ENCODE data around the gene WASF2. TPM values are rescaled to one million over a fixed set of nuclear protein-coding genes. Genes with fewer than 3 reads are reported as not detected.
A peak's percentile ranks its signal among the peaks of the same experiment; 100 is the strongest.

WASF2 gene
- total RNA-seq, 1 donor from 2014 or later: 109 TPM

DNA sequence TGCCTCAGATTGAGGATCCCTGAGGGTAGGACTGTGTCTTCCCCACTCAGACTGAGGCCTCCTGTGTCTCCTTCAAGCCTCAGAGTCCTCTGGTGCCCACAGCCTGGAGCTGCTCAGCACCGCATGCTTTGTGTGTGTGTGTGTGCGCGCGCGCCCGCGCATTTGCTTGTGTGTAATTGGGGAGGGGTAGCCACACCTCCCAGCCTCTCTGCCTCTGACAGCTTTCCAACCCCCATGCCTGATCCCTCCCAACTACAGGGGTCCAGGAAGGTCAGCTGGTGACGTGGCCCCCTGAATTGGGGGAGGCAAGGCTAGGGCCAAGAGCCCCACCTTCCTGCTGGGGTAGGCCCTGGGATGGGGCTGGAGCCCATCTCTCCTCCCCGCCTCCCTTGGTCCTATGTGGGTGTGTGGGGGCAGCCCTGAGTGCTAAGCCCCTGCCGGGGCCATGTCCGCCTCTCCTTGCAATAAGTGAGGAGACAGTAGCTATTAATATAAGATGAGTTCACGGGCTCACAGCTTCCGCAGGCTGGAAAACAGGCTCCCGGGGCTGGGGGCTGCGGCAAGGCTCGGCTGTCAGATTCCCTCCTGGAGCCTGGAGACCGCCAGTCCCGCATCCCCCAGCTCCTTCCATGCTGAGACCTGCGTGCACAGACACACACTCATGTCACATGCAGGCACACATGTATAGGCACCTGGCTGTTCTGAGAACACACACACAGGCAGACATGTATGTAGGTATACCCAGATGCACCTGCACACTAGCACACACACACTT lies 90.5 kb downstream of the WASF2 start:
- no peak for DNase-seq (ENCODE audit: low spot score)
- Mint-ChIP-seq H3K27me3 (ENCODE audit: insufficient read depth) (no peaks in the 10 kb centered on the region), H3K4me3 (no peak overlapping the region), H3K27ac (no peak overlapping the region), H3K9me3 (no peaks in the 10 kb centered on the region), H3K4me1 (ENCODE audit: low read depth) (peaks cover 6% of the 10 kb centered on the region), H3K36me3 (ENCODE audit: low read depth) (peaks cover 6% of the 10 kb centered on the region)
- intact Hi-C loops (cut with micrococcal nuclease): loop anchor here (10.0 kb wide), 1 partner anchor 285 kb away; no protein-coding TSS in a partner anchor

DNA sequence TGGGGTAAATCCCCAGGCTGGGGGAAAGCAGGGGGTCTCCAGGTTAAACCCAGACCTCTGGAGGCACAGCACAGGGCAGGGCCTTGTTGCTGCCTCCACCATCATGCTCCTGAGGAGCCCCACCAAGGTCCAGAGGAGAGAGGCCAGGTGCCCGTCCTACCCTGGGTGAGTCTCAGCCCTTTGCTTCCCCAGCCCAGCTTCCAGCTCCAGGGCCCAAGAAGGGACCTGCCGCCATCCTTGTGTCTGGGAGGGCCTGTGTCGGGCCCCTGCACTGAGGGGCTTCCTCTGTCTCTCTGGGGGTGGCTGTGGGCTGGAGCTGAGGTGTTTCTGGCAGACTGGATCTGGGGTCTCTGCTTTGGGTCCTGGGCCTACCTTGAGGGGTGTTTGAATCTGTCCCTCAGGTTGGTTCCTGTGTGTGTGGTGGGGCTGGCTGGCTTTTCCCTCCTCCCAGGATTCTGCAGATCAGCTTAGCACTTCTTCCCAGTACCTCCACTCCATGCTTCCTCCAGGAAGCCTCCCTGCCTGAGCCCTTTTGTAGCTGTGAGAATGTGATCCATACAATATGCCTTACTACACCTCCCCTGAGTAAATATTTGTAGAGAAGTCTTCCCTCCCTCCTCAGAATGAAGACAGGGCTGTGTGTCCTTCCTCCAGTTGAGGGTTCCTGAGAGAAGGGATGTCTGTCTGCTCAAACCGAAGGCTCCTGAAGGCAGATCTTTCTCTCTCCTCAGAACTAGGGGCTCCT lies 91.4 kb downstream of the WASF2 start:
- no peaks in the 10 kb centered on the region for H3K9me3 Mint-ChIP-seq
- no peaks in the 10 kb centered on the region for H3K27me3 Mint-ChIP-seq (ENCODE audit: insufficient read depth)
- no peaks in the 10 kb centered on the region for H3K36me3 Mint-ChIP-seq (ENCODE audit: low read depth)
- no peaks in the 10 kb centered on the region for H3K4me1 Mint-ChIP-seq (ENCODE audit: low read depth)
- no peak overlapping the region for H3K4me3 Mint-ChIP-seq
- intact Hi-C loops (cut with micrococcal nuclease): loop anchor here (10.0 kb wide), 1 partner anchor 284 kb away; no protein-coding TSS in a partner anchor
- no peak for DNase-seq (ENCODE audit: low spot score)
- peak overlapping the region; percentile 43 for H3K27ac Mint-ChIP-seq

DNA sequence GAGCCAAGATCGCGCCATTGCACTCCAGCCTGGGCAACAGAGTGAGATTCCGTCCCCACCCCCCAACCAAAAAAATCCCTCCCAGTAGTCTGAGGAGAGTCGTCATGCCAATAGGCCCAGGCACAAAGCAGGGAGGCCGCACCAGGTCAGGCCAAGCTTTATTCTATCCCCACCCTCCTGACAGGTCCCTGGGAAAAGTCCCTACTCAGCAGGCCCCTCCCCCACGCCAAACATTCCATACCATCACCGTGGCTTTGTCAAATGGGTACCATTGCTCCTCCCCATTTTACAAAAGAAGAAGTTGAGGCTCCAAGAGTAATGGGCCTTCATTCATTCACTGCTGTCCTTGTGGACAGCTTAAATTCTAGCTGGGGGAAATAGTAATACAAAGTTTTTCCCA lies 92.2 kb downstream of the WASF2 start:
- H3K36me3 Mint-ChIP-seq (ENCODE audit: low read depth): no peaks in the 10 kb centered on the region
- H3K27ac Mint-ChIP-seq: no peak overlapping the region
- no peak for DNase-seq (ENCODE audit: low spot score)
- no peaks in the 10 kb centered on the region for H3K4me1 Mint-ChIP-seq (ENCODE audit: low read depth)
- no peaks in the 10 kb centered on the region for H3K9me3 Mint-ChIP-seq
- H3K27me3 Mint-ChIP-seq (ENCODE audit: insufficient read depth): peaks cover 2% of the 10 kb centered on the region
- intact Hi-C loops (cut with micrococcal nuclease): loop anchor here (10.0 kb wide), 1 partner anchor 283 kb away; no protein-coding TSS in a partner anchor
- H3K4me3 Mint-ChIP-seq: no peak overlapping the region

DNA sequence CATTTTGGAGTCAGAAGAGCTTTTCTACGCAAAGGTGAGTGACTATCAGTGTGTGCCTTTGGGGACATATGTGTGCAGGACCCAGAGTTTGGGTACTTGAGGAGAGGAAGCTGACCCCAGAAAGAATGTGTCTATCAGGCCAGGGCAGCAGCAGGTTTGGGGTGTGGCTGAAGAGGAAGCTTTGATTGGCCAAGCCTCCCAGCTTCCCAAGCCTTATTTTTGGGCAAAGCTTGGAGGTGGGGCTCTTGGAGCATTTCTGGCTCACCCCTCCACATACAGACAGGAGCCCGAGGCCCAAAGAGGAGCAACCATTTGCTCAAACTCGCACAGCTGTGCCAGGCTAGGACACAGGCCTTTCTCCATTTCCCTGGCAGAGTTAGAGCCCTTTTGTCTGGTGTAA lies 92.9 kb downstream of the WASF2 start:
- no peaks in the 10 kb centered on the region for H3K36me3 Mint-ChIP-seq (ENCODE audit: low read depth)
- H3K4me1 Mint-ChIP-seq (ENCODE audit: low read depth): peaks cover 3% of the 10 kb centered on the region
- intact Hi-C loops (cut with micrococcal nuclease): loop anchor here (10.0 kb wide), 1 partner anchor 282 kb away; no protein-coding TSS in a partner anchor

DNA sequence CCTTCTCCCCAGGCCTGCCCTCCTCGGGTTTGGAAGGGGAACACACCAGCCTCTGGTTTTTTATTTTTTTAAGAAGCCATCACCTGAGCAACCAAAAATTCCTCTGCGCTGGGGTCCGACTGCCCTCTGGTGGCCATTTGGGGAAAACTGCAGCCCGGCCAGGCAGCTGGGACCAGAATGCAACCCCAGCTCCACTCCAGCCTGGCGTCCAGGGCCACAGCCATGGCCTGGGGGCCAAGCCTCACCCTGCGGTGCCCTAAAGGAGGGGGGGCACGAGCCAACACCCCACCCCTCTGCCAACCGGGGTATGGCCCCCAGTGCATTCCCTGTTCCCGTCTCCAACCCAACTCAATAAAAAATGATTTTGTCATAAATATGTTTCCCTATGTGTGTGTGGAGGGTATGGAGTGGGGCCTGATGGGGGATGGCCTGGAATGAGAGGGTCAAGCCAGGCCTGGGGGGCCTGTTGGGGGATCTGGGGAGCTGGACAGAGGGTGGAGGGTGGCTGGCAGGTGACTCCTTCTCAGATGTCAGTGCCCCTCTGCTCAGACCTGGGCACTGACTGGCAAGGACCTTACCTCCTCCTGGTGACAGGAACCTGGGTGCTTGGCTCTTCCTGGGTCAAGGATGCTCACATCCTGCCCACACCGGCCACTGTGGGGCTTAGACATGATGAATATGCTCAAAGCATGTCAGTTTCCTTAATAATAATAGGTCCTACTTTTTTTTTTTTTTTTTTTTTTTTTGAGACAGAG lies 94.3 kb downstream of the WASF2 start:
- no peak overlapping the region for H3K27ac Mint-ChIP-seq
- intact Hi-C loops (cut with micrococcal nuclease): loop anchor here (1.0 to 10.0 kb wide), 4 partner anchors 38 to 281 kb away; no protein-coding TSS in a partner anchor
- no peaks in the 10 kb centered on the region for H3K9me3 Mint-ChIP-seq
- H3K4me1 Mint-ChIP-seq (ENCODE audit: low read depth): peaks cover 8% of the 10 kb centered on the region
- H3K27me3 Mint-ChIP-seq (ENCODE audit: insufficient read depth): peaks cover 5% of the 10 kb centered on the region
- DNase-seq (ENCODE audit: low spot score): peak; percentile 74
- no peaks in the 10 kb centered on the region for H3K36me3 Mint-ChIP-seq (ENCODE audit: low read depth)
- no peak overlapping the region for H3K4me3 Mint-ChIP-seq

More for the DNA sequence above, 92.9 kb downstream of the WASF2 start:
- H3K27me3 Mint-ChIP-seq (ENCODE audit: insufficient read depth): peaks cover 3% of the 10 kb centered on the region
- no peak overlapping the region for H3K27ac Mint-ChIP-seq
- no peaks in the 10 kb centered on the region for H3K9me3 Mint-ChIP-seq
- H3K4me3 Mint-ChIP-seq: no peak overlapping the region
- no peak for DNase-seq (ENCODE audit: low spot score)

DNA sequence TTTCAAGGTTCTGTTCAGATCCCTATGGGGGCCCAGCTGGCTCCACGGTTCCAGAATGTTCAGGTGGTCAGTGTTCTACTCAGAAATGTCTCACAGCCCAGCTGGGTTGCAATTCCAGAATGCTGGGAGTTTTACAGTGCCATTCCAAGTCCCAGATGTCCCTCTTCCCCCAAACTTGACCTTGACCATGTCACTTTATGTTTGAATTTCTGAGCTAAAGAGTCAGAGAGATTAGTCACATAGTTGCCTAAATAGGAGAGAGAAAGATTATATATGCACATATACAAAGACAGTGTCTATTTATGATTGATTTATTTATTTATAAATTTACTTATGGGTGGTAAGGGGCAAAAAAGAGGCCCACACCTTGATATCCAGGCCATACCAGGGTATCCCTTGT lies 95.0 kb downstream of the WASF2 start:
- DNase-seq (ENCODE audit: low spot score): no peak
- H3K9me3 Mint-ChIP-seq: no peaks in the 10 kb centered on the region
- no peak overlapping the region for H3K27ac Mint-ChIP-seq
- peaks cover 8% of the 10 kb centered on the region for H3K4me1 Mint-ChIP-seq (ENCODE audit: low read depth)
- H3K4me3 Mint-ChIP-seq: peak overlapping the region; percentile 11
- H3K27me3 Mint-ChIP-seq (ENCODE audit: insufficient read depth): peaks cover 7% of the 10 kb centered on the region
- H3K36me3 Mint-ChIP-seq (ENCODE audit: low read depth): no peaks in the 10 kb centered on the region
- intact Hi-C loops (cut with micrococcal nuclease): loop anchor here (1.0 to 10.0 kb wide), 4 partner anchors 38 to 280 kb away; no protein-coding TSS in a partner anchor

DNA sequence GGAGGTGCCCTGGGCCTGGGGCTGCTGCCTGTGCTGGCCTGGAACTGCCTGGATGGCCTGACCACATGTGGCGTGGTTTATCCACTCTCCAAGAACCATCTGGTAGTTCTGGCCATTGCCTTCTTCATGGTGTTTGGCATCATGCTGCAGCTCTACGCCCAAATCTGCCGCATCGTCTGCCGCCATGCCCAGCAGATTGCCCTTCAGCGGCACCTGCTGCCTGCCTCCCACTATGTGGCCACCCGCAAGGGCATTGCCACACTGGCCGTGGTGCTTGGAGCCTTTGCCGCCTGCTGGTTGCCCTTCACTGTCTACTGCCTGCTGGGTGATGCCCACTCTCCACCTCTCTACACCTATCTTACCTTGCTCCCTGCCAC lies 95.7 kb downstream of the WASF2 start:
- DNase-seq (ENCODE audit: low spot score): no peak
- Mint-ChIP-seq H3K9me3 (no peaks in the 10 kb centered on the region), H3K27ac (no peak overlapping the region), H3K27me3 (ENCODE audit: insufficient read depth) (peaks cover 9% of the 10 kb centered on the region), H3K36me3 (ENCODE audit: low read depth) (no peaks in the 10 kb centered on the region), H3K4me3 (peak overlapping the region; percentile 65), H3K4me1 (ENCODE audit: low read depth) (peaks cover 8% of the 10 kb centered on the region)
- intact Hi-C loops (cut with micrococcal nuclease): loop anchor here (10.0 kb wide), 1 partner anchor 279 kb away; no protein-coding TSS in a partner anchor

DNA sequence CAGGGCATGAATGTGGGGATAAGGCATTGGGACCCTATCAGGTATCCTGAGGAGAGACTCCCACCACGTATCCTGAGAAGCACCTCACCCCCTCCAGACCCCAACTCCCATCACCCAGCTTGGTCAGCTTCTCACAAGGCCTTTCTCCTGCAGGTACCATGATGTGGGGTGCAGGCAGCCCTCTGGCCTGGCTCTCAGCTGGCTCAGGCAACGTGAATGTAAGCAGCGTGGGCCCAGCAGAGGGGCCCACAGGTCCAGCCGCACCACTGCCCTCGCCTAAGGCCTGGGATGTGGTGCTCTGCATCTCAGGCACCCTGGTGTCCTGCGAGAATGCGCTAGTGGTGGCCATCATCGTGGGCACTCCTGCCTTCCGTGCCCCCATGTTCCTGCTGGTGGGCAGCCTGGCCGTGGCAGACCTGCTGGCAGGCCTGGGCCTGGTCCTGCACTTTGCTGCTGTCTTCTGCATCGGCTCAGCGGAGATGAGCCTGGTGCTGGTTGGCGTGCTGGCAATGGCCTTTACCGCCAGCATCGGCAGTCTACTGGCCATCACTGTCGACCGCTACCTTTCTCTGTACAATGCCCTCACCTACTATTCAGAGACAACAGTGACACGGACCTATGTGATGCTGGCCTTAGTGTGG lies 96.2 kb downstream of the WASF2 start:
- no peak overlapping the region for H3K27ac Mint-ChIP-seq
- H3K9me3 Mint-ChIP-seq: no peaks in the 10 kb centered on the region
- no peak for DNase-seq (ENCODE audit: low spot score)
- peak overlapping the region; percentile 82 for H3K4me3 Mint-ChIP-seq
- intact Hi-C loops (cut with micrococcal nuclease): loop anchor here (10.0 kb wide), 1 partner anchor 279 kb away; no protein-coding TSS in a partner anchor
- H3K4me1 Mint-ChIP-seq (ENCODE audit: low read depth): peaks cover 8% of the 10 kb centered on the region
- peaks cover 9% of the 10 kb centered on the region for H3K27me3 Mint-ChIP-seq (ENCODE audit: insufficient read depth)
- no peaks in the 10 kb centered on the region for H3K36me3 Mint-ChIP-seq (ENCODE audit: low read depth)

DNA sequence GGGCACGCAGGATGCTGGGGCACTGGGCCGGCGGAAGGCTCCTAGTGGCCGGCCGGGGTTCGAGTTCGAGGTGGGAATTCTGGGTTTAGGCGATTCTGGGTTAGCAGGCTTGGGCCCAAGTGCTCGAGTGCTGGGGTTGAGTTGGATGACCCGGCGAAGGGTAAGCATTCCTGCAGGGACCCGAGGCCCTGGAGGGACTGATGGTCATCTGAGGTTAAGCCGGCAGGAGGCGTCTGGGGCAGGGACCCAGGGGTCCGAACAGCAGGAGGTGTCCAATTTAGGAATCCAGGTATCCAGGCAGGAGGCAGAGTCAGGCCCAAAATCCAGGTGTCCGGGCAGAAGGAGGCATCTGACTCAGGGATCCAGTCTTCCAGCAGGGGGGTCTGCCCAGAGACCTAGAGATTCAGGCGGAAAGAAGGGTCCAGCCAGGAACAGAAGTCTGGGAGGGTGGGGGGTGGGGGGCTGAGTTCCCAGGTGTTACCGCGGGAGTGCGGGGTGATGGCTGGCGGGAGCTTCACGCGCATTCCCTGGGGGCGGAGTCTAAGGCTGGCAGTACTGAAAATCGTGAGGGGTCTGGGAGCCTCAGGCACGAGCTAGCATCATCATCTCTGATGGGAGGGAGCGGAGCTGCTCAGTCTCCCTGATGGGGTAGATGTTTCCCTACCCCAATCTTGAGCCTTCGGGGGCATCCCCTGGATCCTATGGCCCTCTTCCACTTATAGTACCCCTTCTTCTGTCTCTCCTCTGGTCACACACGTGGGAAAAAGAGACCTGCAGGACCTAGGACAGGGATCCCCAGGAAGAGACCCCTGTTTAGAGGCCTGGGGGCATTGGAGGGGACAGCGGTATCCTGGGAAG lies 97.0 kb downstream of the WASF2 start:
- Mint-ChIP-seq H3K36me3 (ENCODE audit: low read depth) (no peaks in the 10 kb centered on the region), H3K4me3 (peak overlapping the region; percentile 82), H3K27ac (peak overlapping the region; percentile 61), H3K9me3 (no peaks in the 10 kb centered on the region), H3K4me1 (ENCODE audit: low read depth) (peaks cover 12% of the 10 kb centered on the region), H3K27me3 (ENCODE audit: insufficient read depth) (peaks cover 9% of the 10 kb centered on the region)
- intact Hi-C loops (cut with micrococcal nuclease): loop anchor here (1.0 to 10.0 kb wide), 7 partner anchors 28 to 332 kb away; partner anchors contain the start of genes FAM76A, TMEM222 and WDTC1
- no peak for DNase-seq (ENCODE audit: low spot score)

DNA sequence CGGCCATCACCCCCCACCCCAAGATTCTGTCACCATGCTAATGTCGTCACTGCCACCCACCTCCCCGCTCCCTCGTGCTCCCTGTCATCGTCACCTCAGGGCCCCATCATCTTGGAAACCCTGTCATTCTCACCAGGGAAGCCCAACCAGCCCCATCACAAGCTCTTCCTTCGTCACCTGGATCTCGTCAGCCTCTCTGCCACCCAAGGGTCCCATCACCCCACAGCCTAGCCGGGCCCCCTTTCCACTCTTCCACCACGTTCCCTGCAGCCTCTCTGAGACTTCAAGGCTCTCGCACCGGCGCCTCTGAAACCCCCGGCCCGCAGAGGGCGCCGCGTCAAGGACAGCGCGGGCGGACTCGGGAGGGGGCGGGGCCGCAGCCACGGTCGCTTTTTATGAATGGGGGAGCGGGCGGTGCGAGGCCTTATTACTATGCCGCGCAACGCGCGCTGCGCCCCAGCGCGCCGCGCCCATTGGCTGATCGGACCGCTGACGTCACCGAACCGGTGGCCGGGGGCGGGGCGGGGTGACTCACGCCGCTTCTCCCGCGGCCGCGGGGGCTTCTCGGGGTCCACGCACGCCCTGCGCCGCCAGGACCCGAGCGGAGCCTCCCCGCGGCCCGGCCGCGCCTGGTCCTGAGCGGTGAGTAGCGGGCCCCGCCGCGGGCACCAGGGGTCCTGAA lies 97.7 kb downstream of the WASF2 start, which contains the start of gene GPR3:
TSS of gene GPR3 (plus strand) at position 527 of the 682 bp plus-strand sequence. CDS start 1,177 bp downstream, outside the sequence.
- Mint-ChIP-seq H3K36me3 (ENCODE audit: low read depth) (no peaks in the 10 kb centered on the region), H3K9me3 (no peaks in the 10 kb centered on the region), H3K27ac (peak within 1 kb of the TSS; percentile 93), H3K4me1 (ENCODE audit: low read depth) (peaks cover 12% of the 10 kb centered on the region), H3K4me3 (peak within 1 kb of the TSS; percentile 82), H3K27me3 (ENCODE audit: insufficient read depth) (peaks cover 12% of the 10 kb centered on the region)
- DNase-seq (ENCODE audit: low spot score): peak; percentile 91
- intact Hi-C loops (cut with micrococcal nuclease): loop anchor here (1.0 to 10.0 kb wide), 7 partner anchors 27 to 333 kb away; partner anchors contain the start of genes FAM76A, TMEM222 and WDTC1

All from activated T-helper 1 cell treated with anti-CD3 and anti-CD28 coated beads, Interleukin-12 subunit alpha, Interleukin-12 subunit beta, Interleukin-2, Interleukin-4 antibody, amounts not matched to agents 30 ng/mL and 10 ng/mL and 1 ng/mL, durations not matched to agents 14 hours and 24 hours and 36 hours (primary cell).